ENCODE data around the gene NCR3LG1. TPM values are rescaled to one million over a fixed set of nuclear protein-coding genes. Genes with fewer than 3 reads are reported as not detected.

The NCR3LG1 gene
- total and polyA plus RNA-seq, 9 of the 15 experiments (the other 6 are each of a cell fraction or from before 2014, with no cell fraction given), result 4.1 to 39.8 (median 25.1) TPM

DNA sequence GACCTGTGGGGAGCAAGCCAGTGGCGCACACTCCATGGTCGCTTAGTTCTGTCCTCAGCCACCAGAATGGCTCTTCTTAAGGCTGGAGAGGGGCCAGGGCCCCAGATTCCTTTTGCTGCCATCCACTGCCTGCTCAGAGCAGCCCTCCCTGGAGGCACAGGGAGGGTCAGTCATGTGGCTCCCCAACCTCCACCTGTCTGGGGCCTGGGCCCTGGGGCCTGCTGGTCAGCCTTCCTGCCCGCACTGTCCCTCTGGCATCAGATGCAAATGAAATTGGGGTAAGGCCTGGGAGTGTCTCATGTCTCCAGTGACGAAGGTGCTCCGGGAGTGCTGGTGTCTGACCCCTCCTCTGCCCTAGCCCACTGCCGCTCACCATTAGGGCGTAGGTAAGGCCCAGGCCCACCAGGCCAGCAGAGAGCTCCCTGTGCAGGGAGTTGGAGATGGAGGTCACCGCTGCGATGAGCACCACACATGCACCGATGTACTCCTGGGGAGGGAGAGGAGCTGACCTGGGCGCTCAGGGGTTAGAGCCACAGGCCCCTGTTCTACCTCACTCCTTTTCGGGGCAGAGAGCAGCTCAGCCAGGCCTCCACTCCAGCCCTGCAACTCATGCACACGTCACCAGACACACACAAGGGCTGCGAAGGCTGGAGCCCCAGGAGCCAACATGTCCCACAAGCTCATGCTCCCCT is 45.9 kb downstream of the NCR3LG1 start:
- Histone ChIP-seq H3K9me1 (ENCODE audit: control insufficient read depth, insufficient read depth, low read length) (no peaks in the 10 kb centered on the region), H3K4me3 (no peak overlapping the region), H3K9ac (ENCODE audit: insufficient read depth in 1 of 2, low read depth in 2 of 2, low read length in 2 of 2) (peak overlapping the region in 1 of 2 experiments; percentile 35; a peak in 1 of 4 replicates), H3K4me1 (replicated peaks in 1 of 2; ENCODE audit: control insufficient read depth in 2 of 2, insufficient read depth in 2 of 2, low read length in 2 of 2) (peaks cover 0 to 4% of the 10 kb centered on the region in 2 experiments; a peak in 1 of 5 replicates), H3K9me3 (replicated peaks; ENCODE audit: control insufficient read depth, insufficient read depth, low read depth, low read length) (no peaks in the 10 kb centered on the region), H4K20me1 (replicated peaks; ENCODE audit: control insufficient read depth, insufficient read depth, low read length) (peaks cover 5% of the 10 kb centered on the region; the same call in 1 of the 2 replicates), H3K27me3 (ENCODE audit: control insufficient read depth in 2 of 2, insufficient read depth in 2 of 2, low read length in 2 of 2) (peaks cover 28 to 92% of the 10 kb centered on the region in 2 experiments), H3K36me3 (ENCODE audit: control insufficient read depth, insufficient read depth, low read length) (no peaks in the 10 kb centered on the region), H3K27ac (ENCODE audit: extremely low read depth, low read depth, low read length) (no peak overlapping the region), H3K4me2 (ENCODE audit: insufficient read depth, low read length) (no peak overlapping the region), H2AFZ (ENCODE audit: low read depth, low read length) (no peak overlapping the region), H3K79me2 (ENCODE audit: control insufficient read depth, insufficient read depth, low read length) (no peaks in the 10 kb centered on the region)
- DNase-seq (ENCODE audit: extremely low read depth in 1 of 4, low spot score in 3 of 4) (no peak), ATAC-seq (no peak), FAIRE-seq (no peak)
- TF ChIP-seq ZC3H8 (IDR thresholded peaks at IDR 0.05) (no peak), WHSC1 (IDR thresholded peaks at IDR 0.05; ENCODE audit: low read length) (no peak), MAFK (IDR thresholded peaks at IDR 0.05; ENCODE audit: low read length) (no peak), PTTG1 (tag; IDR thresholded peaks at IDR 0.05; ENCODE audit: low read depth) (no peak), SETDB1 (IDR thresholded peaks at IDR 0.05; ENCODE audit: low read length) (no peak), SRF (CRISPR knock-in tag; IDR thresholded peaks at IDR 0.05) (no peak), RFX7 (CRISPR knock-in tag; IDR thresholded peaks at IDR 0.05) (no peak), CAMTA2 (CRISPR knock-in tag; conservative IDR thresholded peaks at IDR 0.05) (no peak), POU5F1 (IDR thresholded peaks at IDR 0.05; ENCODE audit: borderline replicate concordance, low read depth, low read length, partially characterized antibody) (no peak), CREB1 (IDR thresholded peaks at IDR 0.05) (no peak), CREB1 (CRISPR knock-in tag; IDR thresholded peaks at IDR 0.05) (no peak)
- TF ChIP-seq, protein P1, sequence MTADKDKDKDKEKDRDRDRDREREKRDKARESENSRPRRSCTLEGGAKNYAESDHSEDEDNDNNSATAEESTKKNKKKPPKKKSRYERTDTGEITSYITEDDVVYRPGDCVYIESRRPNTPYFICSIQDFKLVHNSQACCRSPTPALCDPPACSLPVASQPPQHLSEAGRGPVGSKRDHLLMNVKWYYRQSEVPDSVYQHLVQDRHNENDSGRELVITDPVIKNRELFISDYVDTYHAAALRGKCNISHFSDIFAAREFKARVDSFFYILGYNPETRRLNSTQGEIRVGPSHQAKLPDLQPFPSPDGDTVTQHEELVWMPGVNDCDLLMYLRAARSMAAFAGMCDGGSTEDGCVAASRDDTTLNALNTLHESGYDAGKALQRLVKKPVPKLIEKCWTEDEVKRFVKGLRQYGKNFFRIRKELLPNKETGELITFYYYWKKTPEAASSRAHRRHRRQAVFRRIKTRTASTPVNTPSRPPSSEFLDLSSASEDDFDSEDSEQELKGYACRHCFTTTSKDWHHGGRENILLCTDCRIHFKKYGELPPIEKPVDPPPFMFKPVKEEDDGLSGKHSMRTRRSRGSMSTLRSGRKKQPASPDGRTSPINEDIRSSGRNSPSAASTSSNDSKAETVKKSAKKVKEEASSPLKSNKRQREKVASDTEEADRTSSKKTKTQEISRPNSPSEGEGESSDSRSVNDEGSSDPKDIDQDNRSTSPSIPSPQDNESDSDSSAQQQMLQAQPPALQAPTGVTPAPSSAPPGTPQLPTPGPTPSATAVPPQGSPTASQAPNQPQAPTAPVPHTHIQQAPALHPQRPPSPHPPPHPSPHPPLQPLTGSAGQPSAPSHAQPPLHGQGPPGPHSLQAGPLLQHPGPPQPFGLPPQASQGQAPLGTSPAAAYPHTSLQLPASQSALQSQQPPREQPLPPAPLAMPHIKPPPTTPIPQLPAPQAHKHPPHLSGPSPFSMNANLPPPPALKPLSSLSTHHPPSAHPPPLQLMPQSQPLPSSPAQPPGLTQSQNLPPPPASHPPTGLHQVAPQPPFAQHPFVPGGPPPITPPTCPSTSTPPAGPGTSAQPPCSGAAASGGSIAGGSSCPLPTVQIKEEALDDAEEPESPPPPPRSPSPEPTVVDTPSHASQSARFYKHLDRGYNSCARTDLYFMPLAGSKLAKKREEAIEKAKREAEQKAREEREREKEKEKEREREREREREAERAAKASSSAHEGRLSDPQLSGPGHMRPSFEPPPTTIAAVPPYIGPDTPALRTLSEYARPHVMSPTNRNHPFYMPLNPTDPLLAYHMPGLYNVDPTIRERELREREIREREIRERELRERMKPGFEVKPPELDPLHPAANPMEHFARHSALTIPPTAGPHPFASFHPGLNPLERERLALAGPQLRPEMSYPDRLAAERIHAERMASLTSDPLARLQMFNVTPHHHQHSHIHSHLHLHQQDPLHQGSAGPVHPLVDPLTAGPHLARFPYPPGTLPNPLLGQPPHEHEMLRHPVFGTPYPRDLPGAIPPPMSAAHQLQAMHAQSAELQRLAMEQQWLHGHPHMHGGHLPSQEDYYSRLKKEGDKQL (CRISPR knock-in tag; IDR thresholded peaks at IDR 0.05; ENCODE audit: borderline replicate concordance), result no peak
- TF ChIP-seq, protein P2, sequence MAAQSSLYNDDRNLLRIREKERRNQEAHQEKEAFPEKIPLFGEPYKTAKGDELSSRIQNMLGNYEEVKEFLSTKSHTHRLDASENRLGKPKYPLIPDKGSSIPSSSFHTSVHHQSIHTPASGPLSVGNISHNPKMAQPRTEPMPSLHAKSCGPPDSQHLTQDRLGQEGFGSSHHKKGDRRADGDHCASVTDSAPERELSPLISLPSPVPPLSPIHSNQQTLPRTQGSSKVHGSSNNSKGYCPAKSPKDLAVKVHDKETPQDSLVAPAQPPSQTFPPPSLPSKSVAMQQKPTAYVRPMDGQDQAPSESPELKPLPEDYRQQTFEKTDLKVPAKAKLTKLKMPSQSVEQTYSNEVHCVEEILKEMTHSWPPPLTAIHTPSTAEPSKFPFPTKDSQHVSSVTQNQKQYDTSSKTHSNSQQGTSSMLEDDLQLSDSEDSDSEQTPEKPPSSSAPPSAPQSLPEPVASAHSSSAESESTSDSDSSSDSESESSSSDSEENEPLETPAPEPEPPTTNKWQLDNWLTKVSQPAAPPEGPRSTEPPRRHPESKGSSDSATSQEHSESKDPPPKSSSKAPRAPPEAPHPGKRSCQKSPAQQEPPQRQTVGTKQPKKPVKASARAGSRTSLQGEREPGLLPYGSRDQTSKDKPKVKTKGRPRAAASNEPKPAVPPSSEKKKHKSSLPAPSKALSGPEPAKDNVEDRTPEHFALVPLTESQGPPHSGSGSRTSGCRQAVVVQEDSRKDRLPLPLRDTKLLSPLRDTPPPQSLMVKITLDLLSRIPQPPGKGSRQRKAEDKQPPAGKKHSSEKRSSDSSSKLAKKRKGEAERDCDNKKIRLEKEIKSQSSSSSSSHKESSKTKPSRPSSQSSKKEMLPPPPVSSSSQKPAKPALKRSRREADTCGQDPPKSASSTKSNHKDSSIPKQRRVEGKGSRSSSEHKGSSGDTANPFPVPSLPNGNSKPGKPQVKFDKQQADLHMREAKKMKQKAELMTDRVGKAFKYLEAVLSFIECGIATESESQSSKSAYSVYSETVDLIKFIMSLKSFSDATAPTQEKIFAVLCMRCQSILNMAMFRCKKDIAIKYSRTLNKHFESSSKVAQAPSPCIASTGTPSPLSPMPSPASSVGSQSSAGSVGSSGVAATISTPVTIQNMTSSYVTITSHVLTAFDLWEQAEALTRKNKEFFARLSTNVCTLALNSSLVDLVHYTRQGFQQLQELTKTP (IDR thresholded peaks at IDR 0.05; ENCODE audit: low read depth in 1 of 2, partially characterized antibody in 2 of 2), result no peak
- POLR2A ChIA-PET, result no interaction called here
- in situ Hi-C loops (cut with MboI) (loop anchor here (10.0 kb wide), 1 partner anchor 127 kb away; no protein-coding TSS in a partner anchor), intact Hi-C loops (cut with micrococcal nuclease) (no loop called here)
- CTCF ChIA-PET (ENCODE audit: low intra/inter-chr PET ratio), result no interaction called here
- WGBS (ENCODE audit: insufficient coverage, low coverage, missing lambda C conversion rate), result 9% methylated on average over 10 of the region's 14 CpGs
- BruUV-seq (replicated peaks), result no TSS peak

All from K562 (cell line).